Measurements from ENCODE around the gene TMEM176A. TPM values are rescaled to one million over a fixed set of nuclear protein-coding genes. Genes with fewer than 3 reads are reported as not detected.

Gene TMEM176A
- total RNA-seq, 1 donor from 2014 or later, result 11.0 TPM

- H3K9me3 ChIP-seq (ENCODE audit: control insufficient read depth in 3 of 3, low read length in 3 of 3), result no peaks in the 10 kb centered on the region
- peak overlapping the region in 1 of 3 donors; percentile 35 for H3K4me3 ChIP-seq (ENCODE audit: low read length in 3 of 3)
- peak overlapping the region; percentile 81 for H3K27ac ChIP-seq (ENCODE audit: low read depth, low read length)
- peaks cover 16 to 33% (median 20%) of the 10 kb centered on the region in 3 donors for H3K4me1 ChIP-seq (ENCODE audit: control insufficient read depth in 3 of 3, insufficient read depth in 3 of 3, low read length in 3 of 3)
- H3K9ac ChIP-seq (ENCODE audit: low read depth in 1 of 3, low read length in 3 of 3), result peak overlapping the region in 2 of 3 donors; percentile 33 to 68
- H3K36me3 ChIP-seq (ENCODE audit: control insufficient read depth in 3 of 3, insufficient read depth in 3 of 3, low read length in 3 of 3), result no peaks in the 10 kb centered on the region
- peaks cover 0 to 4% (median 0%) of the 10 kb centered on the region in 3 donors for H3K27me3 ChIP-seq (ENCODE audit: control insufficient read depth in 3 of 3, insufficient read depth in 3 of 3, low read length in 3 of 3)
These were observed 13.0 kb upstream of the TMEM176A start for GRCh38 chr7:150787321-150788281.

GRCh38 chr7:150788474-150789269, 11.9 kb upstream of the TMEM176A start:
- H3K9ac ChIP-seq (ENCODE audit: low read depth in 1 of 3, low read length in 3 of 3), result peak overlapping the region in 1 of 3 donors; percentile 68
- H3K4me1 ChIP-seq (ENCODE audit: control insufficient read depth in 3 of 3, insufficient read depth in 3 of 3, low read length in 3 of 3), result peaks cover 16 to 33% (median 20%) of the 10 kb centered on the region in 3 donors
- H3K9me3 ChIP-seq (ENCODE audit: control insufficient read depth in 3 of 3, low read length in 3 of 3), result no peaks in the 10 kb centered on the region
- peak overlapping the region; percentile 81 for H3K27ac ChIP-seq (ENCODE audit: low read depth, low read length)
- H3K27me3 ChIP-seq (ENCODE audit: control insufficient read depth in 3 of 3, insufficient read depth in 3 of 3, low read length in 3 of 3), result peaks cover 0 to 7% (median 0%) of the 10 kb centered on the region in 3 donors
- H3K36me3 ChIP-seq (ENCODE audit: control insufficient read depth in 3 of 3, insufficient read depth in 3 of 3, low read length in 3 of 3), result no peaks in the 10 kb centered on the region
- H3K4me3 ChIP-seq (ENCODE audit: low read length in 3 of 3), result no peak overlapping the region

- H3K36me3 ChIP-seq (ENCODE audit: control insufficient read depth in 3 of 3, insufficient read depth in 3 of 3, low read length in 3 of 3), result peaks cover 0 to 4% (median 0%) of the 10 kb centered on the region in 3 donors
- H3K4me3 ChIP-seq (ENCODE audit: low read length in 3 of 3), result no peak overlapping the region
- H3K9ac ChIP-seq (ENCODE audit: low read depth in 1 of 3, low read length in 3 of 3), result no peak overlapping the region
- H3K4me1 ChIP-seq (ENCODE audit: control insufficient read depth in 3 of 3, insufficient read depth in 3 of 3, low read length in 3 of 3), result peaks cover 16 to 27% (median 16%) of the 10 kb centered on the region in 3 donors
- H3K27ac ChIP-seq (ENCODE audit: low read depth, low read length), result no peak overlapping the region
- H3K27me3 ChIP-seq (ENCODE audit: control insufficient read depth in 3 of 3, insufficient read depth in 3 of 3, low read length in 3 of 3), result peaks cover 0 to 7% (median 0%) of the 10 kb centered on the region in 3 donors
- H3K9me3 ChIP-seq (ENCODE audit: control insufficient read depth in 3 of 3, low read length in 3 of 3), result no peaks in the 10 kb centered on the region
These were observed 10.0 kb upstream of the TMEM176A start for GRCh38 chr7:150790416-150791075.

- peaks cover 0 to 5% (median 0%) of the 10 kb centered on the region in 3 donors for H3K36me3 ChIP-seq (ENCODE audit: control insufficient read depth in 3 of 3, insufficient read depth in 3 of 3, low read length in 3 of 3)
- H3K9ac ChIP-seq (ENCODE audit: low read depth in 1 of 3, low read length in 3 of 3), result no peak overlapping the region
- H3K27ac ChIP-seq (ENCODE audit: low read depth, low read length), result no peak overlapping the region
- H3K27me3 ChIP-seq (ENCODE audit: control insufficient read depth in 3 of 3, insufficient read depth in 3 of 3, low read length in 3 of 3), result peaks cover 0 to 7% (median under 1%) of the 10 kb centered on the region in 3 donors
- H3K9me3 ChIP-seq (ENCODE audit: control insufficient read depth in 3 of 3, low read length in 3 of 3), result peaks cover 0 to 2% (median 0%) of the 10 kb centered on the region in 3 donors
- H3K4me1 ChIP-seq (ENCODE audit: control insufficient read depth in 3 of 3, insufficient read depth in 3 of 3, low read length in 3 of 3), result peaks cover 16 to 22% (median 16%) of the 10 kb centered on the region in 3 donors
- no peak overlapping the region for H3K4me3 ChIP-seq (ENCODE audit: low read length in 3 of 3)
These were observed 9.3 kb upstream of the TMEM176A start for GRCh38 chr7:150791304-150791703.

GRCh38 chr7:150791746-150792452, 8.7 kb upstream of the TMEM176A start:
- peaks cover 16 to 21% (median 16%) of the 10 kb centered on the region in 3 donors for H3K4me1 ChIP-seq (ENCODE audit: control insufficient read depth in 3 of 3, insufficient read depth in 3 of 3, low read length in 3 of 3)
- peaks cover 0 to 6% (median 0%) of the 10 kb centered on the region in 3 donors for H3K36me3 ChIP-seq (ENCODE audit: control insufficient read depth in 3 of 3, insufficient read depth in 3 of 3, low read length in 3 of 3)
- no peak overlapping the region for H3K27ac ChIP-seq (ENCODE audit: low read depth, low read length)
- H3K9me3 ChIP-seq (ENCODE audit: control insufficient read depth in 3 of 3, low read length in 3 of 3), result peaks cover 0 to 2% (median 0%) of the 10 kb centered on the region in 3 donors
- H3K27me3 ChIP-seq (ENCODE audit: control insufficient read depth in 3 of 3, insufficient read depth in 3 of 3, low read length in 3 of 3), result peaks cover 0 to 7% (median 3%) of the 10 kb centered on the region in 3 donors
- H3K4me3 ChIP-seq (ENCODE audit: low read length in 3 of 3), result no peak overlapping the region
- H3K9ac ChIP-seq (ENCODE audit: low read depth in 1 of 3, low read length in 3 of 3), result no peak overlapping the region

- peaks cover 0 to 3% (median 2%) of the 10 kb centered on the region in 3 donors for H3K27me3 ChIP-seq (ENCODE audit: control insufficient read depth in 3 of 3, insufficient read depth in 3 of 3, low read length in 3 of 3)
- peaks cover 0 to 2% (median 0%) of the 10 kb centered on the region in 3 donors for H3K9me3 ChIP-seq (ENCODE audit: control insufficient read depth in 3 of 3, low read length in 3 of 3)
- H3K27ac ChIP-seq (ENCODE audit: low read depth, low read length), result no peak overlapping the region
- peaks cover 4% of the 10 kb centered on the region in 3 donors for H3K4me1 ChIP-seq (ENCODE audit: control insufficient read depth in 3 of 3, insufficient read depth in 3 of 3, low read length in 3 of 3)
- H3K4me3 ChIP-seq (ENCODE audit: low read length in 3 of 3), result no peak overlapping the region
- peaks cover 0 to 6% (median 0%) of the 10 kb centered on the region in 3 donors for H3K36me3 ChIP-seq (ENCODE audit: control insufficient read depth in 3 of 3, insufficient read depth in 3 of 3, low read length in 3 of 3)
- H3K9ac ChIP-seq (ENCODE audit: low read depth in 1 of 3, low read length in 3 of 3), result no peak overlapping the region
These were observed 6.9 kb upstream of the TMEM176A start for GRCh38 chr7:150793569-150794238.

- H3K27ac ChIP-seq (ENCODE audit: low read depth, low read length), result no peak overlapping the region
- no peak overlapping the region for H3K4me3 ChIP-seq (ENCODE audit: low read length in 3 of 3)
- peaks cover 19 to 35% (median 22%) of the 10 kb centered on the region in 3 donors for H3K27me3 ChIP-seq (ENCODE audit: control insufficient read depth in 3 of 3, insufficient read depth in 3 of 3, low read length in 3 of 3)
- H3K9ac ChIP-seq (ENCODE audit: low read depth in 1 of 3, low read length in 3 of 3), result no peak overlapping the region
- peaks cover 0 to 5% (median 4%) of the 10 kb centered on the region in 3 donors for H3K4me1 ChIP-seq (ENCODE audit: control insufficient read depth in 3 of 3, insufficient read depth in 3 of 3, low read length in 3 of 3)
- peaks cover 0 to 2% (median 0%) of the 10 kb centered on the region in 3 donors for H3K9me3 ChIP-seq (ENCODE audit: control insufficient read depth in 3 of 3, low read length in 3 of 3)
- peaks cover 0 to 8% (median 0%) of the 10 kb centered on the region in 3 donors for H3K36me3 ChIP-seq (ENCODE audit: control insufficient read depth in 3 of 3, insufficient read depth in 3 of 3, low read length in 3 of 3)
These were observed 2.9 kb upstream of the TMEM176A start for GRCh38 chr7:150797661-150798060.

GRCh38 chr7:150799156-150799555, 1.4 kb upstream of the TMEM176A start:
- Histone ChIP-seq H3K4me3 (ENCODE audit: low read length in 3 of 3) (peak overlapping the region in 1 of 3 donors; percentile 65), H3K27ac (ENCODE audit: low read depth, low read length) (peak overlapping the region; percentile 40), H3K36me3 (ENCODE audit: control insufficient read depth in 3 of 3, insufficient read depth in 3 of 3, low read length in 3 of 3) (peaks cover 0 to 10% (median 0%) of the 10 kb centered on the region in 3 donors), H3K27me3 (ENCODE audit: control insufficient read depth in 3 of 3, insufficient read depth in 3 of 3, low read length in 3 of 3) (peaks cover 20 to 35% (median 20%) of the 10 kb centered on the region in 3 donors), H3K9ac (ENCODE audit: low read depth in 1 of 3, low read length in 3 of 3) (no peak overlapping the region), H3K4me1 (ENCODE audit: control insufficient read depth in 3 of 3, insufficient read depth in 3 of 3, low read length in 3 of 3) (peaks cover 0 to 8% (median 4%) of the 10 kb centered on the region in 3 donors), H3K9me3 (ENCODE audit: control insufficient read depth in 3 of 3, low read length in 3 of 3) (peaks cover 0 to 2% (median 0%) of the 10 kb centered on the region in 3 donors)
